Limb (tissue), 2 donors: ENCODE measurements around the gene RAD54L2.
"Not testable (repeated sequence)": the region's sequence is repeated elsewhere in the genome, so short reads cannot be mapped to it uniquely, and the experiment has no call there.

Experiments
- DNase-seq, 2 donors: peaks; one replicate each; pipeline ENCODE4 v3.0.0-alpha.2; 2016; ENCODE audit errors: extremely low spot score in 2 of 2

The RAD54L2 gene, protein sequence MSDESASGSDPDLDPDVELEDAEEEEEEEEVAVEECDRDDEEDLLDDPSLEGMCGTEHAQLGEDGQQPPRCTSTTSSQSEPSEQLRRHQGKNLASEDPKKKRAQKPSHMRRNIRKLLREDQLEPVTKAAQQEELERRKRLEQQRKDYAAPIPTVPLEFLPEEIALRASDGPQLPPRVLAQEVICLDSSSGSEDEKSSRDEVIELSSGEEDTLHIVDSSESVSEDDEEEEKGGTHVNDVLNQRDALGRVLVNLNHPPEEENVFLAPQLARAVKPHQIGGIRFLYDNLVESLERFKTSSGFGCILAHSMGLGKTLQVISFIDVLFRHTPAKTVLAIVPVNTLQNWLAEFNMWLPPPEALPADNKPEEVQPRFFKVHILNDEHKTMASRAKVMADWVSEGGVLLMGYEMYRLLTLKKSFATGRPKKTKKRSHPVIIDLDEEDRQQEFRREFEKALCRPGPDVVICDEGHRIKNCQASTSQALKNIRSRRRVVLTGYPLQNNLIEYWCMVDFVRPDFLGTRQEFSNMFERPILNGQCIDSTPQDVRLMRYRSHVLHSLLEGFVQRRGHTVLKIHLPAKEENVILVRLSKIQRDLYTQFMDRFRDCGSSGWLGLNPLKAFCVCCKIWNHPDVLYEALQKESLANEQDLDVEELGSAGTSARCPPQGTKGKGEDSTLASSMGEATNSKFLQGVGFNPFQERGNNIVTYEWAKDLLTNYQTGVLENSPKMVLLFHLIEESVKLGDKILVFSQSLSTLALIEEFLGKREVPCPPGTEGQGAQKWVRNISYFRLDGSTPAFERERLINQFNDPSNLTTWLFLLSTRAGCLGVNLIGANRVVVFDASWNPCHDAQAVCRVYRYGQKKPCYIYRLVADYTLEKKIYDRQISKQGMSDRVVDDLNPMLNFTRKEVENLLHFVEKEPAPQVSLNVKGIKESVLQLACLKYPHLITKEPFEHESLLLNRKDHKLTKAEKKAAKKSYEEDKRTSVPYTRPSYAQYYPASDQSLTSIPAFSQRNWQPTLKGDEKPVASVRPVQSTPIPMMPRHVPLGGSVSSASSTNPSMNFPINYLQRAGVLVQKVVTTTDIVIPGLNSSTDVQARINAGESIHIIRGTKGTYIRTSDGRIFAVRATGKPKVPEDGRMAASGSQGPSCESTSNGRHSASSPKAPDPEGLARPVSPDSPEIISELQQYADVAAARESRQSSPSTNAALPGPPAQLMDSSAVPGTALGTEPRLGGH (N-terminal part only)

DNA sequence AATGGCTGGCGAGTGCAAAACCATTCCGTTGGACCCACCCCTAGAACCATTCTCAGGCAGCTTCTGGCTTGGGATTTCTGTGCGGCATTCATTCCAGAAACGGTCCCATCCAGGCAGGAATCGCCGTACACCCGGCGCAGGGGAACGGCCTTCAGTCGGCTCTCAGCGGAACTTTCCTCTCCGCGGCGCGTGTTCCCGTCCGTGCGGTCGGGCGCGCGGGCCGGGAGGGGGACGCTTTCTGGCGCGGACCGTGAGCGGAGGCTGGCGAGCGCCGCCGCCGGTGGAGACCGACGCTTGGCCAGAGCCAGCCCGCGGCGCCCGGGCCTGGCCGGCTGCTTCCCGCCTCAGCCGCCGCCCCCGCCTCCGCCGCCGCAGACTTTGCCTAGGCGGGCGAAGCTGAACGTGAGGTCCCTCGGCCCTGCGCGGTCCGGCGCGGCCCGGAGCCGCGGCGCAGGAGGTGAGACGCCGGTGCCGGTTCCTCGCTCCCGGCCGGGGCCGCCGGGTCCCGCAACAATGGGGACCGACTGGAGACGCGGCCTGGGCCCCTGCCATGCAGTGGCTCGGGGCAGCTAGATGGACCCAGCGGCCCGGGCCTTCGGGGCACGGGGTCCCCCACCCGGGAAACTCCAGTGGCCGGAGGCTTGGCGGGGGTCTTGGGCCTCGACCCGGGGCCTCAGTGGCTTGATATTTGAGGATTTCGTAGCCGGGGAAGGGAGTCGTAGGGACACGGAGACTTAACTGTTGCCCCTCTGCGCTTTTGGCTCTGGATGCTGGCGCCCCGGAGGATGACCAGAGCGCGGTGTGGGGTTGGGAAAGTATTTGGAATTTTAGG is at the start of gene RAD54L2:
RAD54L2 (plus strand) TSS at position 261 of the 832 bp plus-strand sequence. CDS start 51,702 bp downstream, outside the sequence.
- DNase-seq, result peak; percentile 70 to 90

DNA sequence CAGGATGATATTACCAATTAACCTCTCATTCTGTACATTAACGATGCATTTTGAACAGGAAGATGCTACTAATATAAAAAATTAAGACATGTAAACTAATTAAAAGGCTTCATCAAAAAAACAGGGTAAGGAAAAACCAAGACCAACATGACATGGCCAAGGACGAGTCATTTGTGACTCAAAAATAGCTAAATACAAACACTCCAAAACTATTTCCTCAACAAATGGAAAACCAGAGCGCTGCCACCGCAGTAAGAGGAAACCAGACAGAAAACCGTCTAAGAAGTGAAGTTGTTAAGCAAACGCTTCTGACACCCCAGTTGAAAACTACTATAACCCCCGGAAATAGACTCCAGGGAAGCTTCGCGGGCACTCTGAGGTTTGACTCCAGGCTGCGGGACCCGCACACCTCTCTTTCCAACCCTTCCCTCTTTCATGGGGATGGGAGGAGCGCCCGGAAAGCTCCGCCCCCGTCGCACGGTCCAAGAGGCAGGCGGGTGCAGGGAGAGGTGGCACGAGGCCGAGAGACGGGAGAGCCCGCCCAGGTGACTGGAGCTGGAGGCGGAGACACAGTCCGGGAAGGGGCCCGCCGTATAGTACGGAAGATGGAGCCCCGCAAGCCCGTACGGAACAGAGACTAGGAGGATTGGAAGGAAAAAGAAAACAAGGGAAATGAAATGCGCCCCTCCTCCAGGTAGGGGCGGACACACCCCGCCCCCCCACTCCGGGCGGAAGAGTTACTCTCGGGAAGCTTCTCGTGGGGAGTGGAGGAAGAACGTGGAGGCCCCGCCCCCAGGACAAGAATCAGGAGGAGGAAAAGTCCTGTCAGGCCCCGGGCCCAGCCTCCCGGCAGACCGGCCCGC is 39.4 kb upstream of the RAD54L2 start:
- peak; percentile 90 to 94 for DNase-seq

DNA sequence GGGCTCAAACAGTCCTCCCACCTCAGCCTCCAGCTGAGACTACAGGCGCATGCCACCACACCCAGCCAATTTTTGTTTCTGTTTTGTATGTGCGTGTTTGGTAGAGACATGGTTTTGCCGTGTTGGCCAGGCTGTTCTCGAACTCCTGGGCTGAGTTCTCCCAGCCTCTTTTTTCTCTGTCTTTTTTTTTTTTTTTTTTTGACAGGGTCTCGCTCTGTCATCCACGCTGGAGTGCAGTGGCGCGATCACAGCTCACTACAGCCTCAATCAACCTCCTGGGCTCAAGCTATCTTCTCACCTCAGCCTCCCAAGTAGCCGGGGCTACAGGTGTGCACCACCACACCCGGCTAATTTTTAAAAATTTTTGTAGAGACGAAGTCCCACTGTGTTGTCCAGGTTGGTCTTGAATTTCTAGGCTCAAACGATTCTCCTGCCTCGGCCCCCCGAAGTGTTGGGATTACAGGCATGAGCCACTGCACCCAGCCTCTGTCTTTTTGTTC is 37.8 kb upstream of the RAD54L2 start:
- DNase-seq, result peak in 1 of 2 donors; percentile 32

DNA sequence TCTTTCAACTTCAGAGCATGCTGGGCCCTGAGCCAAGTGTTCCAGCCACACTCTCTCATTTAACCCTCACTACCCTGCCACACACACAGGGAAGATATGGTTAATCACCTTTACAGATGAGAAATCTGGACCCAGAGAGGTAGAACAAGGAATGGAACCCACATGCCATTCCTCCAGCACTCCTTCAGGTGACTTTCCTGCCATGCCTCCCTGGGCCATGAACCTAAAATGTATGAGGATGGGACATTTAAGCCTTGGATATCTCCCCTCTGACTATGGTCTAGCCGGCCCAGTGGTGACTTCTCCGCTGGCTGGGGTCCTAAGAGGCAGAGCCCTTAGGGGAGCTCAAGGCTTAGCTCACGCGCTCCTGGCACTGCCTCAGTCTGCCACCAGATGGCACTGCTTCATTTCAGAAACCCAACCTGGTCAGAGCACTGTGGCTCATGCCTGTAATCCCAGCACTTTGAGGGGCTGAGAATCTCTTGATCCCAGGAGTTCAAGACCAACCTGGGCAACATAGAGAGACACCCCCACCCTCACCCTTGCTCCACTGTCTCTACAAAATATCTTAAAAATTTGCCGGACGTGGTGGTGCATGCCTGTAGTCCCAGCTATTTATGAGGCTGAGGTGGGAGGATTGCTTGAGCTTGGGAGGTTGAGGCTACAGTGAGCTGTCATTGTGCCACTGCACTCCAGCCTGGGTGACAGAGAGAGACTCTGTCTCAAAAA is 36.5 kb upstream of the RAD54L2 start:
- DNase-seq, result peak; percentile 71 to 86

DNA sequence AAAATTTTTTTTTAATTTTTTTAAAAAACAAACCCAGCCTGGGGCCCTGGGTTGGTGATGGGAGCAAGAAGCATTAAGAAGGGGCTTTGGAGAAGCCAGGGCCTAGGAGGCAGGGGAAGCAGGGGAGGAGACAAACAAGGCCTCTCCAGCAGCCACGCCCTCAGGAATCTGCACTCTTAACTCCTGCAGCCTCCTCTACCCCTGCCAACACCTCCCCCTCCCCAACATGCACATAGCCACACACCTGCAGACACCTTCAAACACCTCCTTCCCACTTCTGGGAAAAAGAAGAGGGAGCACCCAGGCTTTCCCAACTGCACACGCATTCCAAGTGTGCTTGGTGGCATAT is 36.0 kb upstream of the RAD54L2 start:
- DNase-seq, result no peak

DNA sequence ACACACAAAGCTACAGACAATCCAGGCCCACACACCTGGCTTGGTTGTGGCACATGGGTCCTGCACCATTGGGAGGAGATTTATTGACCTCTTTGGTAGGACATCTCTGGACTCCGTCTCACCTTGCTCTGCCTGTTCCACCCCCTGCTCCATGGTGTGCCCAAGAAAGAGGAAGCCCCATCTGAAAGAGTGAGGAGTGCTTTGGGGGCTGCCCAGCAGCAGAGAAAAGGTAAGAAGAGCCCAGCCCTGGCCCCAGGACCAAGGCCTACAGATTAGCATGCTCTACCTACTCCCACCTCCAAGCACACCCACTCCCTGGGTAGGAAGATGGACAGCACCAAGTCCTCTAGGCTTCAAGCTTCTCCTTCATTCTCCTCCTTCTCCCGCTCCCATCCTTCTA is 35.5 kb upstream of the RAD54L2 start:
- no peak for DNase-seq

DNA sequence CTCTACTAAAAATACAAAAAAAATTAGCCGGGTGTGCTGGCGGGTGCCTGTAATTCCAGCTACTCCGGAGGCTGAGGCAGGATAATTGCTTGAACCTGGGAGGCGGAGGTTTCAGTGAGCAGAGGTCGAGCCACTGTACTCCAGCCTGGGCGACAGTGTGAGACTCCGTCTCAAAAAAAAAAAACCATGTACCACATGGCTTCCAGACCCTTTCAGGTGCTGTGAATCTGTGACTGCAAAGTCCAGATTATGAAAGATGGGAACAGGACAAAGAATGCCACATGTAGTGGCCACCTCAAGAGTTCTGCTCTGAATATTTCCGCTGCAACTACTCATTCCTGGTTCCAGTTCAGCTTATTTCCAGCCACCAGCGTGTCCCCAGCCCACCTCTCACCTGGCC is 30.3 kb upstream of the RAD54L2 start:
- DNase-seq, result no peak

DNA sequence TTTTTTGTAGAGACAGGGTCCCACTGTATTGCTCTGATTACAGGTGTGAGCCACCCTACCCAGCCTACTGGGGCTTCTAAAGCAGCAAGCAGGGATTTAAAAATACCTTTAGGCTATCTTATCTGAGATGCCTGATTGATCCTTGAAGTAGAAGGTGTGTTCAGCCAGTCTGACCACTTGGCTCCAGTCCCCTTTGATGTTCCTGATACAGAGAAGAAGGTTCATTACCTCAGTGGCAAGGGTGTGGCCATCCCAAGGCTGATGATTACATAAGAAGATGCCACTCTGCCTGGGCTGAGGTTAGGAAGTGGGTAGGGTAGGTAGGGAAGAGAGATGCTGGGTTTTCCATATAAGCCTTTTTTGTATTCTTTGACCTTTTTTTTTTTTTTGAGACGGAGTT is 27.5 kb upstream of the RAD54L2 start:
- no peak for DNase-seq

DNA sequence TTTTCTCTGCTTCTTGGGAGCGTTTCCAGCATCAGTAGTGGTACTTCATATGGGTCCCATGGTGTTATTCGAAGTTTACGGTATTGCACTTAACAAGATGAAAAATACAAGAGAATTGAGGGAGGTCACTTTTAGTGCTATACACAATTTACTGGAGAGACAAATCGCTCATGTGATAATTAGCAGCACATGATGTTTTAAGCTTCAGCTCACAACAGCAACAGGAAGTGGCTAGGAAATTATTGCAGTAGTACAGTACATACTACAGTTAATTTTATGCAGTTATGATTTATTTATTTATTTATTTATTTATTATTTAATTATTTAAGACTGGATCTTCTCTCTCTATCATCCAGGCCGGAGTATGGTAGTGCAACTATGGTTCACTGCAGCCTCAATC is 24.3 kb upstream of the RAD54L2 start:
- DNase-seq, result no peak

DNA sequence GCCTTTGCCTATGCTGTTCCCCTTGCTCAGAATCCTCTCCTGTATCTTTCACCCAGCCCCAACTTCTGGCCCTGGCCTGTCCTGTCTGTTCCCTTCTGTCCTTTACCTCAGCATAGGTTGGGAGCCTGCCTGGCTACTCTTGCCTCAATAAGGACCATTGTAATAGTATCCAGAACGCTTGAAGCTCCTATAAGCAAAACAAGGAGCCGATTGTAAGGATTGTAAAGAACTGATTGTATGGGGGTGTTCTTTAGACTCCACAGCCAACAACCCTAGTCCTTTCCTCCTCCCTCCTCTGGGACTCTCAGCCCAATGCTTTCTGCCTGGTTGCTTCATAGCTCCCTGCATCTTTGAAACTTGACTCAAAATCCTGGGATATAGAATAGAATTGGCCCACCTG is 18.7 kb upstream of the RAD54L2 start:
- no peak for DNase-seq

DNA sequence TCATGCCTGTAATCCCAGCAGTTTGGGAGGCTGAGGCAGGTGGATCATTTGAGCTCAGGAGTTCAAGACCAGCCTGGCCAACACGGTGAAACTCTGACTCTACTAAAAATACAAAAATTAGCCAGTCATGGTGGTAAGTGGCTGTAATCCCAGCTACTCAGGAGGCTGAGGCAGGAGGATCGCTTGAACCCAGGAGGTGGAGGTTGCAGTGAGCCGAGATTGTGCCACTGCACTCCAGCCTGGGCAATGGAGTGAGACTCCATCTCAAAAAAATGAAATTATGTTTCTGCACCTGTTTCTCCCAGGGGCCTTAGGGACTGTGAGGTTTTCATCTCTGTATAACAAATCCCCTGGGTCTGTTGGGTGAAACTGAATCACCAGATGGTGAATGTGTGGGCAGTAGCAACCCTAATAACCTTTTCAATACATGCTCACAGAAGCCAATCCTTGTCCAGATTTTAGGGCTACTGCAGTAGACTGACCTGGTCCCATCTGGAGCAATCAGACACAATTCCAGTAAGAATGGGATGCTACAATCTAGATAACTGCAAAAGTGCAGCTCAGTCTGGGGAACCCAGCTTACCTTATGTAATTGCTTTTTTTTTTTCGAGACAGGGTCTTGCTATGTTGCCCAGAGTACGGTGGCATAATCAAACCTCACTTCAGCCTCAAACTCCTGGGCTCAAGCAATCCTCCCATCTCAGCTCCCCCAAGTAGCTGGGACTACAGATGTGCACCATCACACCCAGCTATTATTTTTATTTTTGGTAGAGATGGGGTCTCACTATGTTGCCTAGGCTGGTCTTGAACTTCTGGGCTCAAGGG is 17.4 kb upstream of the RAD54L2 start:
- DNase-seq, result not testable (repeated sequence)

DNA sequence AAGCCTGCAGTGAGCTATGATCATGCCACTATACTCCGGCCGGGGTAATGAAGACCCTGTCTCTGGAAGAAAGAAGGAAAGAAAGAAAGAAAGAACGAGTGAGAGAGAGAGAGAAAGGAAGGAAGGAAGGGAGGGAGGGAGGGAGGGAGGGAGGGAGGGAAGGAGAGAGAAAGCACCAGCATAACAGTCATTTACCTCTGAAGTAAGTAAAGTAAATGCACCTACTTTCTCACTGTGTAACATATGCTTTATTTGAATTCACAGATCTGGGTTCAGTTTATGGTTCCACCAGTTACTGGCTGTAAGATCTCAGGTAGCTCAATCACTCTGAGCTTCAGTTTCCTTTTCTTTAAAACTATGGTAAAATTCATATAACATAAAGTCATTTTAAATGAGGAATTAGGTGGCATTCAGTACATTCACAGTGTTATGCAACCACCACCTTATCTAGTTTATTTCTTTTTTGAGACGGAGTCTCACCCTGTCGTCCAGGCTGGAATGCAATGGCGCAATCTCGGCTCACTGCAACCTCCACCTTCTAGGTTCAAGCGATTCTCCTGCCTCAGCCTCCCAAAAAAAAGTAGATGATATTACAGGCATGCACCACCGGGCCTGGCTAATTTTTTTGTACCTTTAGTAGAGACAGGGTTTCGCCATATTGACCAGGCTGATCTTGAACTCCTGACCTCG is 16.1 kb upstream of the RAD54L2 start:
- DNase-seq, result no peak

DNA sequence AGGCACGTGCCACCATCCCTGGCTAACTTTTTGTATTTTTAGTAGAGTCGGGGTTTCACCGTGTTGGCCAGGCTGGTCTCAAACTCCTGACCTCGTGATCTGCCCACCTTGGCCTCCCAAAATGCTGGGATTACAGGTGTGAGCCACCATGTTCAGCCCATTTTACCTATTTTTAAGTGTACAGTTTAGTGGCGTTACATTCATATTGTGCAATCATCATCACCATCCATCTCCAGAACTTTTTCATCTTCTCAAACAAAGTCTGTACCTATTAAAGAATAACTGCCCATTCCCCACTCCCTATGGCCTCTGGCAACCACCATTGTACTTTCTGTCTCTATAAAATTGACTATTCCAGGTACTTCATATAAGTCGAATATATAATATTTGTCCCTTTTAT is 13.6 kb upstream of the RAD54L2 start:
- DNase-seq, result not testable (repeated sequence)

DNA sequence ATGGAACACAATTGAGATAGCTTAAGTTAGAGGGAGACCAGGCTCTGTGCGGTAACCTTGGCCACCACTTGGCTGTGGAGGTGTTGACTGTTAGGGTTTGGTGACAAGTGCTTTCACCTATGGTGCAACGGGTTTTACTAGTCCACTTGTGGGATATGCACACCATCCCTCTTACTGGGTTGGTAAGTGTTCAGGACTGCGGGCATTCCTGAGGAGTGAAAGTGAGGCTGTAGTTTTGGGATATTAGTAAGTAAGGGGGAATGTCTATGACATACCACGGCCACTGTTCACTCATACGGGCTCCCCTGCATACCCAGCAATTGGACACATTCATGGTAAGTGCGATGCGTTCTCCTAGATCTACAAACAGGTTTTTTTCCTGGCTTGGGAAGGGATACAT is 8.0 kb upstream of the RAD54L2 start:
- no peak for DNase-seq

DNA sequence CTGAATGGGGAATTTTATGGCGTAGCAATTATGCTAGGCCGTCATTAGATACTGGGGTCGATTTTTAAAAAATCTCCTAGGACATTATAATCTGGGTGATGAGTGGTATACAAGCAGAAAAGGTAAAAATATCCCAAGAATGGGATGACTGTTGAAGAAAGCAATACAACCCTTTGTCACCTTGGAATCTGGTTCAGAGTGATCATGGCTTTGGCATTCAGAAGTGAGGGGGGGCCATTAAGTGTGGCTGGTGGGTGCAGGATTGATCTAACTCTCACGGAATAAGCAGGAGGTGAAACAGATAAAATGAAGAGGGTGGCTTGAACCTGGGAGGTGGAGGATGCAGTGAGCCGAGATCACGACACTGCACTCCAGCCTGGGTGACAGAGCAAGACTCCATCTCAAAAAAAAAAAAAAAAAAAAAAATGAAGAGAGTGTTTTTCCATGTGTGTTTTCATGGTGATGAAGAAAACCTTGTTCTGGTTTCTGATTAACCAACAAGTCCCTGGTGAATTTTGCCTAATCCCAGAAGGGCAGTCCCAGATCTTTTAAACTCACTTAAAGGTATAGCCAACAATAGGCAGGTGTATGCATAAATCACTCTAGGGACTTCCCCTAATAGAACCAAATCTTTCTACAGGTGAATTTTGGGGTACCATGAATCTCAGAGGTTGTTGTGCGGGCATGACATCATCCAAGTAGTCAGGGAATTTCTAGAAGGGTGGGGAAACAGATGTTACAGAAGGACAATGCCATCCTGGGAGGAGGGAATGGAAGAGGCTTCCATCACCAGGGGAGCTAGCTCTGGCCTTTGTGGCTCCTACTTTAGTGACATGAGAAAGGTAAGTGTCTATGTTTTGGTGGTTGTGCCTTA is 3.1 kb upstream of the RAD54L2 start:
- no peak for DNase-seq

DNA sequence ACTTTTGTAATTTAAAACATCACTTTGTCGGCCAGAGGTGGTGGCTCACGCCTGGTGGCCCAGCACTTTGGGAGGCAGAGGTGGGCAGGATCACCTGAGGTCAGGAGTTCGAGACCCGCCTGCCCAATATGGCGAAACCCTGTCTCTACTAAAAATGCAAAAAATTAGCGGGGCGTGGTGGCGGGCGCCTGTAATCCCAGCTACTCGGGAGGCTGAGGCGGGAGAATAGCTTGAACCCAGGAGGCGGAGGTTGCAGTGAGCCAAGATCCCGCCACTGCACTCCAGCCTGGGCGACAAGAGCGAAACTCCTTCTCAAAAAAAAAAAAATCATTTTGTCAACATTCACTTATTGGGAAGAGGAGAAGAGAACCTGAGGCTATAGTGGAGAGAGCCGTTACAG is 888 bp upstream of the RAD54L2 start:
- not testable (repeated sequence) for DNase-seq

DNA sequence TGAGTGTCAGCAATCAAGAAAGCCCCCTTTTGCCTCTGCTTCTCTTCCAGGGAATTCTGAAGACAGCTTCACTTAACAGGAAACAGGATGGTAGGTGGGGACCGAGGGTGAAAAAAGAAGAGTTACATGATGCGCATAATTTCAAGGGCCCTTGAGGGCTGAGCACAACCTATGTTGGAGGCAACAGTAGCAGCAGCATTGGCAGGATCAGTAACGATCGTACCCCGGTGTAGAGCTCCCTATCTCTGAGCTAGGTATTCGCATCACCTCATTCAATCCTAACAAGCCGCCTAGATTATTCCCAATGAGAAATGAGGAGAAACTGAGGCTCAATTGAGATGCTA is 432 bp upstream of the RAD54L2 start:
- no peak for DNase-seq
